Measurements from ENCODE around the gene DNAJC3.
"Not testable (repeated sequence)": the region's sequence is repeated elsewhere in the genome, so short reads cannot be mapped to it uniquely, and the experiment has no call there.

The DNAJC3 gene

DNA sequence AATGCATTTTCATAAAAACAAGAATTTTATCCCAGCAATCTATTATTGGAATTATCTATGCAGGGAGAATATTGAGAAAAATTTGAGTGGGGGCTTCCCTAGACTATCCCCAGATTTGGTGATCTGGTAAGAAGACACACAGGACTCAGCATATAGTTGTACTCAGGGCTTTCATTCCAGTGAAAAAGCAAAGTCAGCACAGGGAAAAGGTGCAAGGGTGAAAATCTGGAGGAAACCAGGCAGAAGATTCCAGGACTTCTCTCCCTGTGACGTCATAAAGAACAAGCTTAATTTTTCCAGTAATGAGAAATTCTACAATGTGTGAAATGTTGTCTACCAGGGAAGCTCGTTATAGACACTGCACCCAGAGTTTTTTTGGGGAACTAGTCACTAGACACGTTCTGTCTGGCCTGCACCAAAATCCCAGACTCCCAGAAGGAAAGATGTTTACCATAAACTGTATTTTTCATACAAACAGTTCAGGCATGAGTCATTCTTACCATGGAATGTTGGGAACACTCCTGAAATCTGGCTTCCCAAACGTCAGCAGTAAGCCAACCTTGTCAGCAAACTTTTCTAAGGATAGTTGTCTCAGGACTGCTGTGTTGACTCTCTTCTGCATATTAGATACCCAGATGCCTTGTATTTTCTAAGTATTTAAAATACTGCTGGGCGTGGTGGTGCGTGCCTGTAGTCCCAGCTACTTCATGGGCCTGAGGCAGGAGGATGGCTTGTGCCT, 107.4 kb downstream of the DNAJC3 start:
- DNase-seq, result no peak

DNA sequence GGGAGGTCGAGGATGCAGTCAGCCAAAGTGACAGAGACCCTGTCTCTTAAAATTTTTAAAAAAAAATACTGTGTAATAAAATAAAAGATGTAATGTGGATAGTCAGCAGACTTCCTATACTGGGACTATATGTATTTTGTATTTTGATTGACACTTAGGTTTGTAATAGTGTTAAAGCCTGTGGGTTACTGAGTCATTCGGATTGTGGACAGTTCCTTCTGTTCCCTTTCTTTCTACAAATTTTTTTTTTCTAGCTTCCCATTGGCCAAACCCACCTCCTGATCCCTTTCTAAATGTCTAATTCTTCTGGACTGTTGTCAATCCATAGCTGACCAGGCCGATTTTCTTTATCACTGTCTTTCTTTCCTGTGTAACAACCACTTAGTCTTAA, 108.0 kb downstream of the DNAJC3 start:
- DNase-seq, result no peak

DNA sequence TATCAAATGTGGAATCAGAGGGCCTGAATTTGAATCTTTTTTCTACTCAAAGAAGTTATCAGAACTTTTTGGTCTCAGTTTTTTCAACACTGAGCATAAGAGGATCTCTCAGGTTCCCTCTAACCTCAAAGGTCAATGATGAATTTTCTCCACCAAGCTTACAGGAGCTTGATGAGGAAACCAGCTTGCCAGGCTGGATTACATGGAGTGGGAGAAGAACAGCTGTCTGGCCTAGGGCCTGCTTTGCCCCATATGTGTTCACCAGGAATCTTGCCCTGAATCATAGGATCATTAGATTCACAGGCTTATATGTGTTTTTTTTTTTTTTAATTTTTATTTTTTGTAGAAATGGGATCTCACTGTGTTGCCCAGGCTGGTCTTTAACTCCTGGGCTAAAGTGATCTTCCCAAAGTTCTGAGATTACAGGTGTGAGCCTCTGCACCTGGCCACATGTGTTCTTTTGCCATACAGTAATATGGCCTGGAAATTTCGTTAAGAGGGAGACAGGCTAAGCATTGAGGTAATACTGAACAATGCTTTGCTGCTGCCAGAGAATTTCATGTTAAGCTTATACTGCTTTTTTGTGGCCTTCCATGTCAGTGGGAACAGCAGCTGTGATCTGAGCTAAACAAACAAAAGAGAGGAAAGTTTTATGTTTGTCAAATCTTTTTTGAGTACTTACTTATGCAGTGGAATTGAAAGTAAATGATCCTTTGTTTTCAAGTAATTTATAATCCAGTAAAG, 110.6 kb downstream of the DNAJC3 start:
- DNase-seq, result no peak

DNA sequence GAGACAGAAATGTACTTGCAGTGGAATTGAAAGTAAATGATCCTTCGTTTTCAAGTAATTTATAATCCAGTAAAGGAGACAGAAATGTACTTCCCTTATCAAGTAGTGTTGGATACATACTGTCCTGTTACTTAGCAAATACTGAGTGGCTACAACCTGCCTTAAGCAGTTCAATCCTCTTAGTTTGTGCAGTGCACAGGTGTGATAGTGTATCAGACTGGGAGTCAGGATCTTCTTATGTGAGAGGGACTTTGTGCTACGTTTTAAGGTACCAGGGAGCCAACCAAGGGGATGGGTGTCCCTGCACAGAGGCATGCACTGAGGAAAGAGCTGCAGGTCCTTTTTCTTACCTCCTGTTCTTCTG, 111.1 kb downstream of the DNAJC3 start:
- no peak for DNase-seq

DNA sequence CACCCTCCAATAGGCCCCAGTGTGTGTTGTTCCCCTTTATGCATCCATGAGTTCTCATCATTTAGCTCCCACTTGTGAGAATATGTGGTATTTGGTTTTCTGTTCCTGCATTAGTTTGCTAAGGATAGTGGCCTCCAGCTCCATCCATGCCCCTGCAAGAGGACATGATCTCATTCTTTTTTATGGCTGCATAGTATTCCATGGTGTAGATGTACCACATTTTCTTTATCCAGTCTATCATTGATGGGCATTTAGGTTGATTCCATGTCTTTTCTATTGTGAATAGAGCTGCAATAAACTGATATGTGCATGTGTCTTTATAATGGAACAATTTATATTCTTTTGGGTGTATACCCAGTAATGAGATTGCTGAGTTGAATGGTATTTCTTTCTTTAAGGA, 112.4 kb downstream of the DNAJC3 start:
- DNase-seq, result not testable (repeated sequence)

DNA sequence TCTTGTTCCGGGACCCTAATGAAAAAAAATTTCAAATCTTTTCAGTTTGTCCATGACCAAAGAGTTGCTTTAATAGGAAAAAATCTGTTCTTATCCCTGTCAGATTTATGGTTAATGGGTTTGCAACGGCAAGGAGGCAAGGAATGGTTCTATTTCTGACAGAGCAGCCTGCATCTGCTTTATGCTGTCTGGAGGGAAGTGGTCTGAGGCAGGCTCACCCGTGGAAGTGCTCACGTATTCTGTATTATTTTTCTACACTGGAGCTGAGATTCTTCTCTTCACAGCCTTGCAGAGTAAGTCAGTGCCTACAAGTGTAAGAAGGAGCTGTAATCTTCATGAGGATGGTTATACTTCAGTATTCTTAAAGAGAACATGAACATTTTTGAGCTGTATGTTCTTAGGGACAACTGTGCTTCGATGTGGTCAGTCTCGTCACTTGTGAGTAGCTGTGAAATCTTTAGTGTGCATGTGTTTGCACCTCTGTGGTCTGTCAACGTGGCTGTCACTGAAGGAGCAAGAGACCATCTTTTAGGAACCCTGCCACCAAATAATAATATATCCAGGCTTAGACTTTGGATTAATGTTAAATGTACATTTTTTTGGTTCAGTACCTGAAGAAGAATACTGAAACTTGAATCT, 114.3 kb downstream of the DNAJC3 start:
- no peak for DNase-seq

DNA sequence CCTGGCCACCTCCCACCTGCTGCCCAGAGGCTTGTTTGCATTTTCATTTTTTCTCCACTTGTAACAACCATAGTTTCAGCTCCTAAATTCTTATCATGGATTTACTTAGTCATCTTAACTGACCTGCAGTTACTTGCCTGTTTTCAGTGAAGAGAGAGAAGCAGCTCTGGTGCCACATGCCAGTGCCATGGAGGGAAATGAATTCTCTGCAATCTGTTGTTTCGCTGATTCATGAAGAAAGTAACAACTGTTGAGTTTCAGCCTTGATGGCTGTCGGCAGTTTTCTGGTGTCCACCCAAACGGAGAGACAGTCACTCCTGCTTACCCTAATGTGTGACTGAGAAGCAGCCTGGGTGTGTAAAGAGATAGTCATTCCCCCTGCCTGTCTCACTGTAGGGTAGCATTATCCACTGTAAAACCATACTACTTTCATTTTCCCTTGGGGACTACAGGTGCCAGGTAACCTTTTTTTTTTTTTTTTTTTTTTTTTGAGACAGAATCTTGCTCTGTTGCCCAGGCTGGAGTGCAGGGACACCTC, 116.1 kb downstream of the DNAJC3 start:
- no peak for DNase-seq

DNA sequence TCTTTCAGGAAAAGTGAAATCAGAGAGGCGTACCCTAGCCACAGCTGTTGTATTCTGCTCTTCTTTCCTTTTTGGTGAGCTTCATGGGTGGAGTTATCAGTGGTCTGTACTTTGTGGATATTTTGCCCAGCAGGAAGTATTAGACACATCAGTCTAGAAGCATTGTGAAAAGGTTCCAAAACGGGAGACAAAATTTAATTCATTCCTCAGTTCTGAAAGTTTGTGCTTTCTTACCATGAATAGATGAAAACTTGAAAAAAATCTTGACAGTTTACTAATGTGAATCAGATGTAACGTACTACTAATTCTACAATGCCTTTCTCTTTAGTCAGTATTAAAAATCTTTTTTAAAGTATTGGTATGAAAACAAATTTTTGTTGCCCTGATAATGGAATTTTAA, 116.8 kb downstream of the DNAJC3 start:
- no peak for DNase-seq

DNA sequence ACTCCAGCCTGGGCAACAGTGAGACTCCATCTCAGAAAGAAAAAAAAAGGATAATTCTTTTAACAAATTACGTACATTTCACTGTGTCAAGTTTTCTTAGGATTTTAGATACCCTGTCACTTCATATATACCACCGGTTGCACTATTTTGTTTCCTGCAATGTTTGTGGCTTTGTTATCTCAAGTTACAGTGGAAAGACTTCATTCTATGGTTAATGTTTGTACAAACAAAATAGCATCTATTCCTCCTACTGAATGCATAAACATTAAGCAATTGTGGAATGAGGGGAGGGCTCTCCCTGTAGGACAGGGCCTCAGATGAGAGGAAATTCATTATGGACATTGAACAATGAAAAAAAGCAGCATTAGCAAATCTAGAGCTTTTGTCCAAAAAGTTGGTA, 120.1 kb downstream of the DNAJC3 start:
- DNase-seq, result no peak

DNA sequence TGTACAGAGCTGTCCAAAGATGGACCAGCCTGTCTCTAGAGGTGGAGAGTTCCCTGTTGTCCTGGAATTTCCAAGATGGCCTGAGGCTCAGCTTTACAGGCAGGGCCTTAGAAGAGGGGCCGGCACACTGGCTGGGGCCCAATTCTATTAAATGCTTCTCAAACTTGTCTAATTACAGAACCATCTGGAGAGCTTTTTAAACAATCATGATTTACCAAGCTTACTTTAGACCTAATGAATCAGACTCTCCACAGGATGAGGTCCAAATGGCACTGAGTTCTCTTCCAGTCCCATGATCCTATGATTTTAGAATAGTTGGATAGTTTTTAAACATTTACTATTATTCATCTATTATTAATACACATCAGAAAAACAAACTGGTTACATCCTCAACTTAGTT, 123.5 kb downstream of the DNAJC3 start:
- no peak for DNase-seq

DNA sequence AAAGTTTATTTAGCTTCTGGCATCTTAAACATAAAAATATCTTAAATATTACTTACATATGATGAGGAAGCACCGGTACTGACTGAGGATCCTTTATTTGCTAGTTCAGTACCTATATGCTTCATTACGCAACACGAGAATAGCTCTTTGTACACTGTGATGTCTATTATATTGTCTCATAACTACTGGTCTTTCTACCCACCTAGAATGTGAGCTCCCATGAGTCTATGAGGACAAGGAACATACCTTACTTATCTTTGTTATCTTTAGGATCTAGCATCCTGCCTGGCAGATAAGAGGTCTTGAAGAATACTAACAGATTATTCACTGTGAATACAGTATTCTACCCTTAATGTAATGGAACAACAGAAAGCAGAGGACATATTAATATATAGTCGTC, 124.9 kb downstream of the DNAJC3 start:
- no peak for DNase-seq

DNA sequence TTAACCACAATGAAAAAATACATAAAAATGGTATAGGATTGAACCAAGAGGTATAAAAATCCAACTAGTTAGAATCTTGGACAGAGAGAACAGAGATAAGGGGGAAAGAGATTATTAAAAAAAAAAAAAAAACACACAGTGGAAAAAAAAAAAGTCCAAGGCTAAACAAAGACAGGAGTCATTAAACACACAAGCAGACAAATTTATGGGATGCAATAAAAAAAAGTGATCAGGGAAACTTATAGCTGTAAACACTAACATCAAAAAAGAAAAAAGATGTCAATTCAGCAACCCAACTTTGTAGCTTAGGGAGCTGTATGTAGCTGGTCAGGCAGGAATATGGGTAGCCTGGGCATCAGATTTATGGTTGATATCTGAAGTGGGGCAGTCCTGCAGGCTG, 129.0 kb downstream of the DNAJC3 start:
- no peak for DNase-seq

DNA sequence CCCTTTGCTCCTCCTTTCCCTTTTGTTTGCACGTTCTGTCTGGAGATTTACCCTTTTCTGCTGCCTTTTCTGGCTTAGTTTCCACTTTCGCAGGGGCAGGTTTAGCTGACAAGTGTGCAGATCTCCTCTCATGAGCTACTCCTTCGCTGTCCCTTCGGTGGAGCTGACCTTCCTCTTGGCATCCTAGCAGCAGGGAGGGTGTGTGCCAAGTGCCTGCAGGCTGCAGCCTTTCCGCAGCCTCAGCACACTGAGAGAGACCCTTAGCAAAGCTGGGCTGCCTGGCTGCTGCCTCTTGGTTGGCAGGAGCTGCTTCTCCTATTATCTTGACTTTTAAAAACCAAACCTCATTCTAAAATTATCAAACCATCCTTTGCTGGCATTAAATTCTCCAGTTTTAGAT, 132.5 kb downstream of the DNAJC3 start:
- DNase-seq, result no peak

DNA sequence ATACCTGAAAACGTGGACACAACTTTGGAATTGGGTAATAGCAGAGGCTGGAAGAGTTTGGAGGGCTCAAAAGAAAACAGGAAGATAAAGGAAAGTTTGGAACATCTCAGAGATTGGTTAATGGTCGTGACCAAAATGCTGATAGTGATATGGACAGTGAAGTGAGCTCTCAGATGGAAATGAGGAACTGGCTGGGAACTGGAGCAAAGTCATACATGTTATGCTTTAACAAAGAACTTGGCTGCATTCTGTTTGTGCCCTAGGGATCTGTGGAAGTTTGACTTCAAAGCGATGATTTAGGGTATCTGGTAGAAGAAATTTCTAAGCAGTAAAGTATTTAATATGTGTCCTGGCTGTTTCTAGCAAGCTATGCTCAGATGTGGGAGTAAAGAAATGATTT, 136.2 kb downstream of the DNAJC3 start:
- DNase-seq, result no peak

DNA sequence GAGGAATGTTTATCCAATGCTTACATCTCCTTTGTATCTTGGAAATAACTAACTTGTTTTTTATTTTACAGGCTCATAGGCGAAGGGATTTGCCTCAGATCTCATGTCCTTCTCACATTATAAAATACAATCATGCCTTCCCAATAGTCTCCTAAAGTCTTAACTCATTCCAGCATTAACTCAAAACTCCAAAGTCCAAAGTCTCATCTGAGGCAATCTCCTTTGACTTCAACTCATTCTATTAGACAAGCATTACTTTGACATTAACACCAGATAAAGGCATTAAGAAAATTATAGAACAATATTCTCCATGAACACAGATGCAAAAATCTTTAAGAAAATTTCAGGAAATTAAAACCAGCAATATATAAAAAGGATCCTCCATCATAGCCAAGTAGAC, 137.6 kb downstream of the DNAJC3 start:
- no peak for DNase-seq

DNA sequence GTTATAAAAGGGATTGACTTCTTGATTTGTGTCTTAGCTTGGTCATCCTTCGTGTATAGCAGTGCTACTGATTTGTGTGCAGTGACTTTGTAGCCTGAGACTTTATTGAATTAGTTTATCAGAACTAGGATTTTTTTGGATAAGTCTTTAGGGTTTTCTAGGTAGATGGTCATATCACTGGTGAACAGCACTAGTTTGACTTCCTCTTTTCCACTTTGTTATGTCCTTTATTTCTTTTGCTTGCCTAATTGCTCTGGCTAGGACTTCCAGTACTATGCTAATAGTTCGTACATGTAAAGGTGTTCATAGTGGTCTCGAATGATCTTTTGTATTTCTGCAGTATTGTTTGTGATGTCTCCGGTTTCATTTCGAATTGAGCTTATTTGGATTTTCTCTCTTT, 145.4 kb downstream of the DNAJC3 start:
- no peak for DNase-seq

DNA sequence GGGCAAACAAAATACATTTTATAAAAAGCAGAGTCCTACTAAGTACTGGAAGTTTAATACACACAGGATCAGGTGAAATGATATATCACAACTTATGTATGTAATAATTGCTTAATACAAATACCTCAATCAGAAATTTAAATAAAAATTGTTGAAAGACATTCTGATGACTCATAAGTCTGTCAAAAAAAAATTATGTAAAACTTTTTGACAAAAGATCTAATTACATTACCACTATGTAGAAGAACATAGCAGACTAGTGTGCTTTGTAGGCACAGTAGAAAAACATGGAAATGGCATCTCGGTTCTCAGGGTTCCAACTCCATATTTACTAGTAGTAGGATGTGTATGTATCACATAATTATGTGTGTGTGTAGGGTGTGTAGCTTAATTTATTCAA, 156.2 kb downstream of the DNAJC3 start:
- no peak for DNase-seq

DNA sequence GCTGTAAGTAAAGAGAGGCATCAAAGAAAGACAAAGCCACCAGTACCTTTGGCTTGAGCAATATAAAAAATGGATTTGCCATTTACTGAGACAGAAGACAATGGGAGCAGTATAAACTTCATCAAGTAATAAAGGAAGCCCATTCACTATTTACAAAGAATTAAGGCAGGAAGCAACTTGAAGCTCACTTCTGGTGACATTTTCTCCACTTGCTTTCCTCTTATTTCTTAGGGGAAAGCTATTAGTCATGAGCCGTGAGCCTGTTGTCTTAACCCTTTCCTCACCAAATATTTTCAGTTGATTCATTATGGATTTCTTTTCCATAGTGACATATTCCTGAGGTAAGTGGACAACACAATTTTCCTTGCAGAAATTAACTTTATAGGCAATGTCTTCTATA, 156.8 kb downstream of the DNAJC3 start:
- no peak for DNase-seq

DNA sequence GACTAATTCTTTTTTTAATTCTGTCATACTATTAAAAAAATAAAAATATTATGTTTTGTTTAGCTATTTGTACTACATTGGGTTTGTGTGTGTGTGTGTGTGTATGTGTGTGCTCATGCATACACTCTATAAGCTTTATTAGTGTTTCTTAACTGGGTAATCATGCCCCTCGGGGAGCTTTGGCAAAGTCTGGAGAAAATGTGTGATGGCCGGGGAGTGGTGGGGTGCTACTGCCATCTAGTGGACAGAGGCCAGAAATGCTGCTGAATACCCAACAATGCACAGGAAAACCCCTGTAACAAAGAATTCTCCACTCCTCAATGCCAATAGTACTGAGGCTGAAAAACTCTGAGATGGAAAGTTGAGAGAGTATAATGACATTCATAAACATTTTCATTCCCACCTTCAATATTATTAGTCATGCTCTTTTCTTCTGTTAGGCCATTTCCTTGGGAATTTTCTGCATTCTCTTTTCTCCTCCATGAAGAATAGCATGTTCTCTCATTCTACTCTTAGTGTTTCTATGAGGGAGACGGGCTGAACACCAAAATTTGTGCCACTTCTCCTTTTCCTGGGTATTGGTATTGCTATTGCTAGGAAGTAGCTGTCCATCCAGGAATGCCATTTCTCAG, 157.3 kb downstream of the DNAJC3 start:
- DNase-seq, result peak; percentile 75

DNA sequence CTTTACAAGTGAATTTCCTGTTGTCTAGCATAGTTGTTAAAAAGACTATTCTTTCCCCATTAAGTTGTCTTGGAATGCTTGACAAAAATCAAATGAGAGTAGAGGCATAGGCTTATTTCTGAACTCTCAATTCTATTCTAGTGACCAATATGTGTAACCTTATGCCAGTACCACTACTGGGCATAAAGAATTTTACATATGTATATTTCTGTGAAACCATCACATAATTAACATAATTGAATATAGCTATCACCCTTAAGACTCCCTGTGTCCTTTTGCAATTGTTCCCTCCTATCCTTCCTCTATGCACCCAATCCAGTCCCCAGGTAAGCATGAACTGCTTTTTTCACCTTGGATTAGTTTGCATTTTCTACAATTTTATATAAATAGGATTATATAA, 165.0 kb downstream of the DNAJC3 start:
- DNase-seq, result no peak

DNA sequence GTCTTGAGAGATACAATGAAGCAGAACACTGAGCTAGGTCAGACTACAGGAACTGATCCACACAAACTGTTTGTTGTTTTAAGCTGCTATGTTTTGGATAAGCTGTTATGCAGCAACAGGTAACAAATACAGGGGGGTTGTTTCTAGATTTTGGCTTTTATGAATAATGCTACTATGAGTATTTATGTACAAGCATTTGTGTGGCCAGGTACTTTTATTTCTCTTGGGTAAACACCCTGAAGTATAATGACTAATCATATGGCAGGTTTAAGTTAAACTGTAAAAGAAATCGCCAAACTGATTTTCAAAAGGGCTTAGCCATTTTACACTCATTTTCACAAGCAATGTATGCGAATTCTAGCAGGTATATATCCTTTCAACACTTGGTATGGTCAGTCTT, 166.0 kb downstream of the DNAJC3 start:
- no peak for DNase-seq
